Activated naive CD8-positive, alpha-beta T cell (primary cell): ENCODE measurements around the gene CLRN2.

Experiments
- H3K27ac Mint-ChIP-seq: one replicate; pipeline ENCODE4 v1.8.0; 2021; ENCODE audit warnings: mixed read lengths
- H3K27me3 Mint-ChIP-seq: one replicate; pipeline ENCODE4 v1.8.0; 2021; ENCODE audit warnings: mixed read lengths
- H3K36me3 Mint-ChIP-seq: one replicate; pipeline ENCODE4 v1.8.0; 2021; ENCODE audit warnings: mixed read lengths
- H3K4me1 Mint-ChIP-seq: one replicate; pipeline ENCODE4 v1.8.0; 2021; ENCODE audit warnings: low read depth, mixed read lengths
- H3K4me3 Mint-ChIP-seq: one replicate; pipeline ENCODE4 v1.8.0; 2021; ENCODE audit warnings: mild to moderate bottlenecking, mixed read lengths
- H3K9me3 Mint-ChIP-seq: one replicate; pipeline ENCODE4 v1.8.0; 2021; ENCODE audit warnings: low read depth, mixed read lengths

The CLRN2 gene

GRCh38 chr4:17514865-17515264 lies at the start of gene CLRN2:
CLRN2 (plus strand) TSS chr4:17515165; CDS start chr4:17515267, 102 bp downstream.
- Mint-ChIP-seq H3K27ac (no peak within 1 kb of the TSS), H3K27me3 (peaks cover 11% of the 10 kb centered on the region), H3K9me3 (no peaks in the 10 kb centered on the region)

GRCh38 chr4:17468619-17469221 lies 46.2 kb upstream of the CLRN2 start:
- Mint-ChIP-seq H3K9me3 (no peaks in the 10 kb centered on the region), H3K27me3 (no peaks in the 10 kb centered on the region), H3K27ac (no peak overlapping the region), H3K36me3 (peaks cover 8% of the 10 kb centered on the region), H3K4me1 (no peaks in the 10 kb centered on the region), H3K4me3 (no peak overlapping the region)

More at GRCh38 chr4:17514865-17515264, at the start of gene CLRN2:
- Mint-ChIP-seq H3K4me1 (peaks cover 25% of the 10 kb centered on the region), H3K36me3 (peaks cover 3% of the 10 kb centered on the region), H3K4me3 (no peak within 1 kb of the TSS)

- no peaks in the 10 kb centered on the region for H3K27me3 Mint-ChIP-seq
Measured at GRCh38 chr4:17469931-17470674, 44.9 kb upstream of the CLRN2 start.

GRCh38 chr4:17475481-17475880 lies 39.5 kb upstream of the CLRN2 start:
- Mint-ChIP-seq H3K27me3 (no peaks in the 10 kb centered on the region), H3K4me1 (peaks cover 2% of the 10 kb centered on the region), H3K9me3 (no peaks in the 10 kb centered on the region), H3K27ac (no peak overlapping the region), H3K36me3 (no peaks in the 10 kb centered on the region), H3K4me3 (no peak overlapping the region)

More at GRCh38 chr4:17469931-17470674, 44.9 kb upstream of the CLRN2 start:
- no peak overlapping the region for H3K4me3 Mint-ChIP-seq
- no peaks in the 10 kb centered on the region for H3K9me3 Mint-ChIP-seq
- peaks cover 2% of the 10 kb centered on the region for H3K36me3 Mint-ChIP-seq
- no peak overlapping the region for H3K27ac Mint-ChIP-seq
- H3K4me1 Mint-ChIP-seq = no peaks in the 10 kb centered on the region

- no peaks in the 10 kb centered on the region for H3K36me3 Mint-ChIP-seq
- H3K4me3 Mint-ChIP-seq = no peak overlapping the region
- no peak overlapping the region for H3K27ac Mint-ChIP-seq
- peaks cover 2% of the 10 kb centered on the region for H3K4me1 Mint-ChIP-seq
- H3K9me3 Mint-ChIP-seq = no peaks in the 10 kb centered on the region
- no peaks in the 10 kb centered on the region for H3K27me3 Mint-ChIP-seq
Measured at GRCh38 chr4:17476853-17477252, 38.1 kb upstream of the CLRN2 start.

- peaks cover 2% of the 10 kb centered on the region for H3K4me1 Mint-ChIP-seq
- H3K4me3 Mint-ChIP-seq = no peak overlapping the region
- H3K36me3 Mint-ChIP-seq = no peaks in the 10 kb centered on the region
- H3K27me3 Mint-ChIP-seq = no peaks in the 10 kb centered on the region
- no peaks in the 10 kb centered on the region for H3K9me3 Mint-ChIP-seq
- no peak overlapping the region for H3K27ac Mint-ChIP-seq
Measured at GRCh38 chr4:17477774-17478472, 37.0 kb upstream of the CLRN2 start.

GRCh38 chr4:17480210-17480927 lies 34.6 kb upstream of the CLRN2 start:
- H3K9me3 Mint-ChIP-seq = no peaks in the 10 kb centered on the region
- H3K4me3 Mint-ChIP-seq = no peak overlapping the region
- peaks cover 2% of the 10 kb centered on the region for H3K4me1 Mint-ChIP-seq
- H3K27me3 Mint-ChIP-seq = no peaks in the 10 kb centered on the region
- no peak overlapping the region for H3K27ac Mint-ChIP-seq
- H3K36me3 Mint-ChIP-seq = peaks cover 8% of the 10 kb centered on the region

- H3K27ac Mint-ChIP-seq = no peak overlapping the region
- H3K9me3 Mint-ChIP-seq = no peaks in the 10 kb centered on the region
- H3K4me3 Mint-ChIP-seq = no peak overlapping the region
- no peaks in the 10 kb centered on the region for H3K27me3 Mint-ChIP-seq
- H3K36me3 Mint-ChIP-seq = peaks cover 9% of the 10 kb centered on the region
- H3K4me1 Mint-ChIP-seq = peaks cover 2% of the 10 kb centered on the region
Measured at GRCh38 chr4:17480955-17481354, 34.0 kb upstream of the CLRN2 start.

- no peaks in the 10 kb centered on the region for H3K27me3 Mint-ChIP-seq
- H3K9me3 Mint-ChIP-seq = no peaks in the 10 kb centered on the region
- H3K4me3 Mint-ChIP-seq = no peak overlapping the region
- H3K27ac Mint-ChIP-seq = no peak overlapping the region
- H3K4me1 Mint-ChIP-seq = no peaks in the 10 kb centered on the region
- peaks cover 14% of the 10 kb centered on the region for H3K36me3 Mint-ChIP-seq
Measured at GRCh38 chr4:17482716-17483115, 32.2 kb upstream of the CLRN2 start.

GRCh38 chr4:17489123-17489522 lies 25.8 kb upstream of the CLRN2 start:
- H3K36me3 Mint-ChIP-seq = peaks cover 17% of the 10 kb centered on the region

GRCh38 chr4:17489721-17490120 lies 25.2 kb upstream of the CLRN2 start:
- peaks cover 9% of the 10 kb centered on the region for H3K4me1 Mint-ChIP-seq
- no peaks in the 10 kb centered on the region for H3K9me3 Mint-ChIP-seq
- no peaks in the 10 kb centered on the region for H3K27me3 Mint-ChIP-seq
- peaks cover 14% of the 10 kb centered on the region for H3K36me3 Mint-ChIP-seq
- no peak overlapping the region for H3K4me3 Mint-ChIP-seq
- H3K27ac Mint-ChIP-seq = no peak overlapping the region

More at GRCh38 chr4:17489123-17489522, 25.8 kb upstream of the CLRN2 start:
- no peaks in the 10 kb centered on the region for H3K27me3 Mint-ChIP-seq
- peak overlapping the region; percentile 25 for H3K27ac Mint-ChIP-seq
- H3K4me1 Mint-ChIP-seq = peaks cover 4% of the 10 kb centered on the region
- H3K9me3 Mint-ChIP-seq = no peaks in the 10 kb centered on the region
- no peak overlapping the region for H3K4me3 Mint-ChIP-seq

GRCh38 chr4:17490575-17491059 lies 24.3 kb upstream of the CLRN2 start:
- peaks cover 8% of the 10 kb centered on the region for H3K36me3 Mint-ChIP-seq

GRCh38 chr4:17491196-17491595 lies 23.8 kb upstream of the CLRN2 start:
- H3K4me1 Mint-ChIP-seq = peaks cover 9% of the 10 kb centered on the region
- H3K36me3 Mint-ChIP-seq = peaks cover 8% of the 10 kb centered on the region
- no peaks in the 10 kb centered on the region for H3K9me3 Mint-ChIP-seq
- H3K4me3 Mint-ChIP-seq = no peak overlapping the region
- no peaks in the 10 kb centered on the region for H3K27me3 Mint-ChIP-seq
- H3K27ac Mint-ChIP-seq = no peak overlapping the region

More at GRCh38 chr4:17490575-17491059, 24.3 kb upstream of the CLRN2 start:
- Mint-ChIP-seq H3K27me3 (no peaks in the 10 kb centered on the region), H3K4me1 (peaks cover 9% of the 10 kb centered on the region), H3K27ac (no peak overlapping the region), H3K9me3 (no peaks in the 10 kb centered on the region), H3K4me3 (no peak overlapping the region)

GRCh38 chr4:17492058-17492741 lies 22.8 kb upstream of the CLRN2 start:
- peaks cover 3% of the 10 kb centered on the region for H3K36me3 Mint-ChIP-seq
- H3K27ac Mint-ChIP-seq = no peak overlapping the region
- H3K4me1 Mint-ChIP-seq = peaks cover 9% of the 10 kb centered on the region
- H3K27me3 Mint-ChIP-seq = no peaks in the 10 kb centered on the region
- H3K4me3 Mint-ChIP-seq = no peak overlapping the region
- H3K9me3 Mint-ChIP-seq = no peaks in the 10 kb centered on the region
